Spleen (tissue), 11 donors: Measurements from ENCODE around the gene LRRC72. TPM values are rescaled to one million over a fixed set of nuclear protein-coding genes. Genes with fewer than 3 reads are reported as not detected.

Experiments
- DNase-seq: peaks from one replicate; pipeline ENCODE4 v3.0.0-alpha.2; 2020
- H3K27ac ChIP-seq, 8 donors: fragments of 200-600 bp; sonication (generic) in 7 of 8; 1 replicate in 4 of 8; 2 replicates in 4 of 8; pipeline versions ENCODE4 v1.5.0 to v1.8.0; 2016 to 2021; ENCODE audit warnings: inconsistent platforms in 4 of 8, mild to moderate bottlenecking in 4 of 8, moderate library complexity in 1 of 8
- H3K27me3 ChIP-seq, 7 donors: fragments of 200-600 bp; sonication (generic) in 6 of 7; replicated peaks in 1 of 7; 1 replicate in 4 of 7; 2 replicates in 3 of 7; pipeline versions ENCODE4 v1.5.0 to v1.8.0; 2016 to 2021; ENCODE audit warnings: inconsistent platforms in 3 of 7, mild to moderate bottlenecking in 1 of 7
- H3K36me3 ChIP-seq, 6 donors: fragments of 200-600 bp; sonication (generic) in 5 of 6; 1 replicate in 4 of 6; 2 replicates in 2 of 6; pipeline versions ENCODE4 v1.5.0 to v1.8.0; 2016 to 2021; ENCODE audit warnings: inconsistent platforms in 2 of 6
- H3K4me1 ChIP-seq, 6 donors: fragments of 200-600 bp; sonication (generic) in 5 of 6; 1 replicate in 3 of 6; 2 replicates in 3 of 6; pipeline versions ENCODE4 v1.5.0 to v1.8.0; 2016 to 2021; ENCODE audit warnings: inconsistent platforms in 3 of 6
- H3K4me3 ChIP-seq, 8 donors: fragments of 200-600 bp; sonication (generic) in 7 of 8; 1 replicate in 4 of 8; 2 replicates in 4 of 8; pipeline versions ENCODE4 v1.5.0 to v1.8.0; 2016 to 2021; ENCODE audit warnings: inconsistent platforms in 4 of 8, mild to moderate bottlenecking in 4 of 8, moderate library complexity in 2 of 8
- H3K9me3 ChIP-seq, 8 donors: fragments of 200-600 bp; sonication (generic) in 7 of 8; 1 replicate in 4 of 8; 2 replicates in 4 of 8; pipeline versions ENCODE4 v1.5.0 to v1.8.0; 2016 to 2021; ENCODE audit warnings: inconsistent platforms in 4 of 8
- POLR2A ChIP-seq, 3 donors: fragments of 450-650 bp; IDR thresholded peaks; one replicate each; pipeline ENCODE4 v1.5.1; 2017; ENCODE audit warnings: antibody characterized with exemption in 3 of 3, mild to moderate bottlenecking in 1 of 3
- POLR2AphosphoS5 ChIP-seq, 3 donors: sonication (generic); formaldehyde crosslinking; IDR thresholded peaks; one replicate each; pipeline ENCODE4 v1.5.1; 2017; ENCODE audit warnings: antibody characterized with exemption in 3 of 3
- WGBS, 5 donors: extraction: QIAGEN DNeasy Blood & Tissue Kit in 3 of 5; methylation state at CpG; one replicate each; pipeline versions ENCODE4 v1.1.5 to v1.1.7; 2013 to 2018; 5-methylcytosine and 5-hydroxymethylcytosine counted together
- intact Hi-C: fragments of 100-400 bp; cut with DNase I; formaldehyde crosslinking; loops from one replicate; pipeline ENCODE4 v1.15.0; 2023; ENCODE audit warnings: low total_unique reads
- polyA plus RNA-seq, 3 donors: library from polyadenylated mRNA; stranded (reverse); fragments of 200-250 nt; gene quantifications; one replicate each; pipeline ENCODE4 v1.2.1, GENCODE V29; 2013
- total RNA-seq, 7 donors: library from RNA; depleted of rRNA in 3 of 7; stranded (reverse); fragments of >200 nt in 3 of 7; fragmentation: NEBNext Ultra II Directional in 4 of 7; extraction: Animal tissue kit (Norgen Biotek cat#: 25700) in 4 of 7; gene quantifications; one replicate each; pipeline versions ENCODE4 v1.1.0 to v1.2.1, GENCODE V29; 2016 to 2021
- TF ChIP-seq, protein P1 (sequence below), 11 experiments: fragments of 200-600 bp in 7 of 11; fragments of 450-650 bp in 4 of 11; sonication (generic) in 4 of 11; IDR thresholded peaks in 8 of 11; conservative IDR thresholded peaks in 3 of 11; 1 replicate in 7 of 11; 2 replicates in 4 of 11; pipeline versions ENCODE4 v1.4.0 to v1.8.0; 2016 to 2021; ENCODE audit warnings: antibody characterized with exemption in 11 of 11, inconsistent platforms in 4 of 11, mild to moderate bottlenecking in 1 of 11
- donor health status: healthy with polysubstance abuse.
- donor health status: DM: no; HTN: no; CAD: no; lungs with moderate emphysema.
- donor health status: DM: no; HTN: no; CAD: no.
- donor health status: Bipolar disorder and iron deficiency.
- donor health status: healthy.
- donor health status: DM: no; HTN: no; CAD: no.
- donor health status: DM: yes; HTN: yes; CAD: no.

The LRRC72 gene
- total and polyA plus RNA-seq, 10 donors, result not detected

DNA sequence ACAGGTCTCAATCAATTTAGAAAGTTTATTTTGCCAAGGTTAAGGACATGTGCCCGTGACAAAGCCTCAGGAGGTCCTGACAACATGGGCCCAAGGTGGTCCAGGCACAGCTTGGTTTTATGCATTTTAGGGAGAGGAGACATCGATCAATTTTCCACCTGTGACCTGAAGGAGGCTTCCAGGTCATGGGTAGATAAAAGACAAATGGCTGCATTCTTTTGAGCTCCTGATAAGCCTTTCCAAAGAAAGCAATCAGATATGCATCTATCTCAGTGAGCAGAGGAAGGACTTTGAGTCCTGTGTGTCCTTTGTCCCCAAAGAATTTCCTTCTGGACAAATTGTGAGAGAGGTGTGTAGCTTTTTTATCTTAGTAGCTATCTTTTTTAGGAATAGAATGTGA is 15.8 kb downstream of the LRRC72 start:
- Histone ChIP-seq H3K27ac (no peak overlapping the region), H3K4me3 (no peak overlapping the region), H3K36me3 (no peaks in the 10 kb centered on the region), H3K9me3 (peaks cover 0 to 14% (median 0%) of the 10 kb centered on the region in 8 donors), H3K27me3 (no peaks in the 10 kb centered on the region), H3K4me1 (no peaks in the 10 kb centered on the region)
- intact Hi-C loops, result no loop called here
- TF ChIP-seq POLR2A (IDR thresholded peaks at IDR 0.05), result no peak
- TF ChIP-seq, protein P1, sequence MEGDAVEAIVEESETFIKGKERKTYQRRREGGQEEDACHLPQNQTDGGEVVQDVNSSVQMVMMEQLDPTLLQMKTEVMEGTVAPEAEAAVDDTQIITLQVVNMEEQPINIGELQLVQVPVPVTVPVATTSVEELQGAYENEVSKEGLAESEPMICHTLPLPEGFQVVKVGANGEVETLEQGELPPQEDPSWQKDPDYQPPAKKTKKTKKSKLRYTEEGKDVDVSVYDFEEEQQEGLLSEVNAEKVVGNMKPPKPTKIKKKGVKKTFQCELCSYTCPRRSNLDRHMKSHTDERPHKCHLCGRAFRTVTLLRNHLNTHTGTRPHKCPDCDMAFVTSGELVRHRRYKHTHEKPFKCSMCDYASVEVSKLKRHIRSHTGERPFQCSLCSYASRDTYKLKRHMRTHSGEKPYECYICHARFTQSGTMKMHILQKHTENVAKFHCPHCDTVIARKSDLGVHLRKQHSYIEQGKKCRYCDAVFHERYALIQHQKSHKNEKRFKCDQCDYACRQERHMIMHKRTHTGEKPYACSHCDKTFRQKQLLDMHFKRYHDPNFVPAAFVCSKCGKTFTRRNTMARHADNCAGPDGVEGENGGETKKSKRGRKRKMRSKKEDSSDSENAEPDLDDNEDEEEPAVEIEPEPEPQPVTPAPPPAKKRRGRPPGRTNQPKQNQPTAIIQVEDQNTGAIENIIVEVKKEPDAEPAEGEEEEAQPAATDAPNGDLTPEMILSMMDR (IDR thresholded peaks at IDR 0.05 in 8 of 11, conservative IDR thresholded peaks at IDR 0.05 in 3 of 11), result no peak
- TF ChIP-seq POLR2AphosphoS5 (IDR thresholded peaks at IDR 0.05), result no peak
- WGBS, 5 donors, result 72 to 82% (median 76%) methylated on average over 2 of the region's 2 CpGs
- no peak for DNase-seq

DNA sequence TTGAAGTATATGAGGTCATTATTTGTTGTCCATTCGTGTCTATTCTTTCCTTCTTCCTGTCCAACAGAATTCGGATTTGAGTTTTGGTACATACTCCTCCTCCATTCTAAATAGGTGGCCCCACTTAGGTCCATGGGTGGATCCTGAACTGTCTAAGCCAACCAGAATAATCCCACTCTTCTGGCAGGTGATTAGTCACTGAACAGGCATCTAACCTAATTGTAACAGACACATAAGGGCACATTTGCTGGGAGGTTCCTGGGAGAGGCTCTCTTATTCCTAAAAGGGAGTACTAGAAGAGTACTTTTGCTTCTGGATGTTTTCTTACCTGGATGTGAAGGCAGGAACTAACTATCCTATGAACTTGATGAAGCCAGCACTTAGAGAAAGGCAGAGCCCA is 16.8 kb downstream of the LRRC72 start:
- TF ChIP-seq POLR2A (IDR thresholded peaks at IDR 0.05), result no peak
- Histone ChIP-seq H3K27ac (no peak overlapping the region), H3K27me3 (no peaks in the 10 kb centered on the region), H3K4me3 (no peak overlapping the region), H3K4me1 (no peaks in the 10 kb centered on the region), H3K36me3 (no peaks in the 10 kb centered on the region), H3K9me3 (peaks cover 0 to 14% (median 0%) of the 10 kb centered on the region in 8 donors)
- WGBS, 5 donors, result 71 to 93% (median 87%) methylated on average over 2 of the region's 2 CpGs
- DNase-seq, result no peak
- intact Hi-C loops, result no loop called here

DNA sequence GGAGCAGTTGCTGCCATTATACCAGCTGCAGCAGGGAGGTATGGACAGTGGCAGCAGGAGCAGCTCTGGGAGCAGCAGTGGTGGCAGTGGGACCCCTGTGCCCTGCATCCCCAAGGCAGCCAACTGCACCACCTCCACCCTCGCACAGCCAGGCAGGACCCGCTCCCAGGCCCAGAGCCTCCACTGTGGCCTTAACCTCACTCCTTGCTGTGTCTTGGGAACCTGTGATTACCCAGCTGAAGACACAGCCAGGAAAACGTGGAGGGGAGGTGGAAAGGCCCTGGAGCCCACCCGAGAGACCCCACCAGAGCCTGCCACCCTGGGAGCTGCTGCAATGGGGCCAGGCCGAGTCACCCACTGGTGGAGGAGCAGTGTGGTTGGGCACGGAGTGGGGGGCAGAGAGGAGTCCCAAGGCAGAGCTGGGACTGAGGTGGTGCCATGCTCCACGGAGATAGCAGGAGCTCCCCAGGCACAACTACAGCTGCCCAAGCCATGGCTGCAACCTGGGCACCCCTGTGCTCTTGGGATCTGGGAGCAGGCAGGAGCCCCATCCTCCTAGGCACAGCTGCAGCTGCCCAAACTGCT is 20.4 kb downstream of the LRRC72 start:
- WGBS, 5 donors, result 80 to 87% (median 83%) methylated on average over 3 to 7 of the region's 7 CpGs
- no peak for DNase-seq
- H3K4me1 ChIP-seq, result no peaks in the 10 kb centered on the region
- intact Hi-C loops, result no loop called here
- no peak overlapping the region for H3K4me3 ChIP-seq
- TF ChIP-seq, protein P1 (IDR thresholded peaks at IDR 0.05 in 8 of 11, conservative IDR thresholded peaks at IDR 0.05 in 3 of 11), result no peak
- no peak for TF ChIP-seq POLR2A (IDR thresholded peaks at IDR 0.05)
- no peak for TF ChIP-seq POLR2AphosphoS5 (IDR thresholded peaks at IDR 0.05)
- H3K9me3 ChIP-seq, result no peaks in the 10 kb centered on the region
- H3K27ac ChIP-seq, result no peak overlapping the region
- no peaks in the 10 kb centered on the region for H3K27me3 ChIP-seq
- H3K36me3 ChIP-seq, result no peaks in the 10 kb centered on the region

DNA sequence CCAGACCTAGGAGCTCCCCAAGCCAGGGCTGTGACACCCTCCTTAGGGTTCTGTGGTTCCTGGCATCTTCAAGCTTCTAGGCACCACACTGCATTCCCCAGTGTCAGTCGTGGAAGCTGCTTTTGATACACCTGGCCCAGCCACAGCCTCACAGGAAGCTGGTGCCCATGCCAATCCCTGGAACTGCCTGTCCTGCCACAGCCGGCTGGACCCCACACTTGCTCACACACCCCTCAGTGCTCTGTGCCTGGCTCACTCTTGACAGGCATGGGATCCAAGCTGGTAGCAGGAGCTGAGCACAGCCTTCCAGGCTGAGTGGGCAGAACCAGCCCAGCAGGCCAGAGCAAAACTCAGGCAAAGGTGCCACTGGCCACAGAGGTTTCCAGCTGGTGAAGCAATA is 21.8 kb downstream of the LRRC72 start:
- no peaks in the 10 kb centered on the region for H3K36me3 ChIP-seq
- intact Hi-C loops, result no loop called here
- DNase-seq, result no peak
- WGBS, 5 donors, result 64 to 90% (median 79%) methylated on average over 2 of the region's 2 CpGs
- TF ChIP-seq POLR2A (IDR thresholded peaks at IDR 0.05) (no peak), POLR2AphosphoS5 (IDR thresholded peaks at IDR 0.05) (no peak)
- TF ChIP-seq, protein P1 (IDR thresholded peaks at IDR 0.05 in 8 of 11, conservative IDR thresholded peaks at IDR 0.05 in 3 of 11), result no peak
- no peaks in the 10 kb centered on the region for H3K27me3 ChIP-seq
- no peaks in the 10 kb centered on the region for H3K4me1 ChIP-seq
- no peaks in the 10 kb centered on the region for H3K9me3 ChIP-seq
- H3K27ac ChIP-seq, result no peak overlapping the region
- H3K4me3 ChIP-seq, result no peak overlapping the region

DNA sequence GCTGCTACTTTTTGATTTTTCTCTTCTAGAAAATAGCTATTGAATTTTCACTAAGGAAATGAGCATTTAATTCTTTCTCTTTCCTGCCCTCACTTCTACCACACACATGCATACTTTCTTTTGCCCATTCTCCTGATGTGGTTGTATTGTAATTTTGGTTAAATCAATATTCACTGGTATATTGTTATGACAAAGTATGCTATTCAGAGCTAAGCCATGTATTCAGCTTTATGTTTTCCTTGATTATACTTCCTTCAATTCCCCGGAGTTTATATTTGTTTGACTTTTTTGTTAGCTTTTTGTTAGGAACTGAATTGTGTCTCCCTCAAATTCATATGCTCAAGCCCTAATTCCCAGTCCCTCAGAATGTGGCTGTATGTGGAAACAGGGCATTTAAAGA is 24.0 kb downstream of the LRRC72 start:
- DNase-seq, result no peak
- no peak overlapping the region for H3K27ac ChIP-seq
- no peaks in the 10 kb centered on the region for H3K27me3 ChIP-seq
- H3K9me3 ChIP-seq, result no peaks in the 10 kb centered on the region
- 86 to 97% (median 91%) methylated on average over 1 of the region's 1 CpG for WGBS, 5 donors
- no peaks in the 10 kb centered on the region for H3K36me3 ChIP-seq
- TF ChIP-seq POLR2AphosphoS5 (IDR thresholded peaks at IDR 0.05), result no peak
- TF ChIP-seq POLR2A (IDR thresholded peaks at IDR 0.05), result no peak
- TF ChIP-seq, protein P1 (IDR thresholded peaks at IDR 0.05 in 8 of 11, conservative IDR thresholded peaks at IDR 0.05 in 3 of 11), result no peak
- intact Hi-C loops, result no loop called here
- no peak overlapping the region for H3K4me3 ChIP-seq
- H3K4me1 ChIP-seq, result no peaks in the 10 kb centered on the region
